Central memory CD8-positive, alpha-beta T cell (primary cell): Measurements from ENCODE around the gene MYBPC2.
"Not testable (repeated sequence)": the region's sequence is repeated elsewhere in the genome, so short reads cannot be mapped to it uniquely, and the experiment has no call there.

ENCODE experiments used
- ATAC-seq: fragments of 150-1000 bp; cut with Tn5 transposase; replicated peaks from 2 replicates; pipeline ENCODE4 v1.10.0; 2022; ENCODE audit warnings: mild to moderate bottlenecking, moderate FRiP score, moderate number of reproducible peaks; ENCODE audit not compliant: poor library complexity, severe bottlenecking; ENCODE audit errors: extremely low read depth
- DNase-seq, 2 donors: peaks; one replicate each; pipeline ENCODE4 v3.0.0; 2021; ENCODE audit warnings: low spot score in 2 of 2
- H3K27ac Mint-ChIP-seq: one replicate; pipeline ENCODE4 v1.8.0; 2022; ENCODE audit warnings: low read depth, mild to moderate bottlenecking, moderate library complexity, mixed read lengths
- H3K27me3 Mint-ChIP-seq: one replicate; pipeline ENCODE4 v1.8.0; 2022; ENCODE audit warnings: mixed read lengths
- H3K36me3 Mint-ChIP-seq: one replicate; pipeline ENCODE4 v1.8.0; 2022; ENCODE audit warnings: mild to moderate bottlenecking, moderate library complexity, mixed read lengths; ENCODE audit not compliant: insufficient read depth
- H3K4me1 Mint-ChIP-seq: one replicate; pipeline ENCODE4 v1.8.0; 2022; ENCODE audit warnings: mixed read lengths
- H3K4me3 Mint-ChIP-seq: one replicate; pipeline ENCODE4 v1.8.0; 2022; ENCODE audit warnings: mild to moderate bottlenecking, moderate library complexity, mixed read lengths
- H3K9me3 Mint-ChIP-seq: one replicate; pipeline ENCODE4 v1.8.0; 2022; ENCODE audit warnings: mixed read lengths

The MYBPC2 gene

DNA sequence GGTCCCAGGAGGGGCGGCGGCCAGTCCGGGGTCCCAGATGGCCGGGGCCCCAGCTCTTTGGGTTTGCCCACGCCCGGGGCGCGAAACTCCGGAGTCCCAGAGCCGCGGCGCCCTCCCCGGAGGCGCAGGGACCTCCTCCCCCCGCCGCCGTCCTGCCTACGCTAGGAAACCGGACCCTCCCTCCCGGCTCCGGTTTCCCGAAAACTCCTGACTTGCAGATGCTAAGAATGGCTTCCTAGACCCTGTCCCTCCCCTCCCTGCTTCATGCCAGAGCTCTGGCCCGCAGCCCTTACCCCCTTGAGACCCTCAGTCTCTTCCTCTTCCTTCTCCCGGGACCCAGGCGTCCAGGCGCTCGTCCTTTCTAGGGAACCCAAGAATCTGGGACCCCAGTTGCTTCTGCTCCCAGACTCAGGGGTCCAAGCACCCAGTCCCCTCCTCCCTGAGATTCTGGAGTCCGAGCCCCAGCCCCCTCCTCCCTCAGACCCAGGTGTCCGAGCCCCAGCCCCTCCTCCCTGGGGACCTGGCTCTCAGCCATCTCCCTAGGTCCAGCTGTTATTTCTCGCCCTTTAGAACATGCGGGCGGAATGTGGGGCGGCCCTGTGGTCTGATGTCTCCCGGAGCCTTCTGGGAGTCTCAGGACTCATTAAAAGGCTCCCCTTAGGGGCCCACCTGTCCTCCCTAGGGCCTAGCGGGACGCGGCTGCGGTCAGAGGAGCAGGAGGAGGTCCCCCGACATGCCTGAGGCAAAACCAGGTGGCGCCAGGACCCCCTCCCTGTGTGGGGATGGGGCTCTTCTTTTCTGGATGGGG is at the start of gene MYBPC2:
Gene MYBPC2, plus strand, starts transcription at position 672 of the 808 bp plus-strand sequence. Its CDS starts 62 bp downstream, at position 734.
- Mint-ChIP-seq H3K36me3 (peaks cover 9% of the 10 kb centered on the region), H3K4me3 (peak within 1 kb of the TSS; percentile 84), H3K27ac (peak within 1 kb of the TSS; percentile 91), H3K9me3 (no peaks in the 10 kb centered on the region), H3K27me3 (peaks cover 19% of the 10 kb centered on the region), H3K4me1 (peaks cover 11% of the 10 kb centered on the region)
- DNase-seq, result no peak
- no peak for ATAC-seq

DNA sequence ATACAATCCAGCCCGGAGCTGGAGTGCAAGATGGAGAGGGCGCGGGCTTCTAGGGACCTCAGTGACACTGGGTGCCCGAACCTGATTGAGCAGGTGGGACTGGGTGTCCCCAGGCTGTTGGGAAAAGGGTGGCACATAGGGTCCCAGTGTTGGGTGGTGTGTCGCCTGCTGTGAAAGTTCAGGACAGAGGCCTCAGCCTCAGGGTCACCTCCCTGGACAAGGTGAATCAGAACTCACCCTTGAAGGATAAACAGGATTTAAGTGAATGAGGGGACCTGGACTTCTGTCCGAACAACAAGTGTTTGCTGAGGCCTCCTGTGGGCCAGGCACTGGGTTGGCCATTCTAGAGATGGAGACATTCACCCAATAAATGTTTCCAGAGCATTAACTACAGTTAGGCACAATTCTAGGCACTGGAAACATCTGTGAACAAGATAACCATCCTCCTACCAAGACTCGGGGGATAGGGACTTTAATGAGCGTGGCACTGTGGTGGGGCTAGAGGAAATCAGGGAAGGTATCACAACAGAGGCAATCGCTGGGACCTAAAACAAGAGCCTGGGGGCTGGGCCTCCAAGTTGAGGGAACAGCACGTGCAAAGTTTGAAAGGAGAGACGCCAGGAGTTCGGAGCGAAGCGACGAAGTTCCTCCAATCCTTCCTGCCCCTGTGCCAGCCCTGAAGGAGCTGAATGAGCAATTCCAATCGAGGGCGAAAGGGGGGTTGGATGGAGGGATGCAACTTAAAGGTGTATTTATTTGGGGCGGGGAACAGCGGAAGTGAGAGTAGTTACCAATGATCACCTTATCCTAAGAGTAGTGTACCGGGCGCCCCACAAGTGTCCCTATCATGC is 49.5 kb upstream of the MYBPC2 start:
- Mint-ChIP-seq H3K4me3 (peak overlapping the region; percentile 98), H3K9me3 (no peaks in the 10 kb centered on the region), H3K27ac (peak overlapping the region; percentile 93), H3K4me1 (peaks cover 52% of the 10 kb centered on the region), H3K36me3 (peaks cover 42% of the 10 kb centered on the region), H3K27me3 (no peaks in the 10 kb centered on the region)
- DNase-seq (no peak), ATAC-seq (peak; percentile 42)

DNA sequence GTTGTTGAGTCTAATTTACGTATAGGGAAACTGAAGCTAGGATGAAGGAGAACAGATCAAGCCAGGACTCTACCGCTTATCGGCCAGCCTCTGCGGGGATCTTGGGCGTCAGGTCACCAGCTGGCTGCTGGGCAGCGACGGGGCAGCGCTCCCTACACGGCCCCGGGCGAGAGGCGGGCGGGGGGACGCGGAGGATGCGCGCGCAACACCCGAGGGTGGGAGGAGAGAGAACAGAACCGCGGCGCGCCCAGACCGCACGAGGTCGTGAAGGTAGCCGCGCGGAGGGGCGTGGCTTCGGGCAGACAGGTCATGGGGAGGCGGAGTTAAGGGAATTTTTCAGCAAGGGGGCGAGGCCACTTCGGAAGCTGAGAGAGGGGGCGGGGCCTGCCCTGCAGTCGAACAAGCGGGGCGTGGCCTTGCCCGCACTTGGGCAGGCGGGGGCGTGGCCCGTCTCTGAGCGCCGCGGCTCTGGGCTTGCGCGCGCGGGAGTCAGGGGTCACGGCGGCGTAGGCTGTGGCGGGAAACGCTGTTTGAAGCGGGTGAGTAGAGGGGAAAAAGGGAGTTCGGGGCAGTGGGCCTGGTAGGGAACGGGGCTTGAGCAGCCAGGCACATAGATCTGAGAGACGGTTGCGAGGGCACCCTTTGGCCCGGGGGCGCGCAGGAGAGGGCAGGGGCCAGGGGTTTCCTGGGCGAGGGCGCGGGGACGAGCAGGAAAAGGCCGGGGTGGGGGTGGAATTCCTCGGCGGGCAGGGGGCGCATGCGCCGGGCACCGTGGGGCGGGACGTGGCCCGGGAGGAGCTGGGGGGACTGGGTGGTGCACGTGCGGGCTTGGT is 48.6 kb upstream of the MYBPC2 start, which contains the start of gene POLD1:
Gene POLD1, plus strand, starts transcription at position 496 of the 833 bp plus-strand sequence. CDS start 14,505 bp downstream, outside the sequence.
- peak; percentile 97 to 98 for DNase-seq
- peak within 1 kb of the TSS; percentile 93 for H3K27ac Mint-ChIP-seq
- peaks cover 36% of the 10 kb centered on the region for H3K36me3 Mint-ChIP-seq
- H3K9me3 Mint-ChIP-seq, result no peaks in the 10 kb centered on the region
- H3K27me3 Mint-ChIP-seq, result no peaks in the 10 kb centered on the region
- peaks cover 48% of the 10 kb centered on the region for H3K4me1 Mint-ChIP-seq
- peak; percentile 76 for ATAC-seq
- peak within 1 kb of the TSS; percentile 98 for H3K4me3 Mint-ChIP-seq

DNA sequence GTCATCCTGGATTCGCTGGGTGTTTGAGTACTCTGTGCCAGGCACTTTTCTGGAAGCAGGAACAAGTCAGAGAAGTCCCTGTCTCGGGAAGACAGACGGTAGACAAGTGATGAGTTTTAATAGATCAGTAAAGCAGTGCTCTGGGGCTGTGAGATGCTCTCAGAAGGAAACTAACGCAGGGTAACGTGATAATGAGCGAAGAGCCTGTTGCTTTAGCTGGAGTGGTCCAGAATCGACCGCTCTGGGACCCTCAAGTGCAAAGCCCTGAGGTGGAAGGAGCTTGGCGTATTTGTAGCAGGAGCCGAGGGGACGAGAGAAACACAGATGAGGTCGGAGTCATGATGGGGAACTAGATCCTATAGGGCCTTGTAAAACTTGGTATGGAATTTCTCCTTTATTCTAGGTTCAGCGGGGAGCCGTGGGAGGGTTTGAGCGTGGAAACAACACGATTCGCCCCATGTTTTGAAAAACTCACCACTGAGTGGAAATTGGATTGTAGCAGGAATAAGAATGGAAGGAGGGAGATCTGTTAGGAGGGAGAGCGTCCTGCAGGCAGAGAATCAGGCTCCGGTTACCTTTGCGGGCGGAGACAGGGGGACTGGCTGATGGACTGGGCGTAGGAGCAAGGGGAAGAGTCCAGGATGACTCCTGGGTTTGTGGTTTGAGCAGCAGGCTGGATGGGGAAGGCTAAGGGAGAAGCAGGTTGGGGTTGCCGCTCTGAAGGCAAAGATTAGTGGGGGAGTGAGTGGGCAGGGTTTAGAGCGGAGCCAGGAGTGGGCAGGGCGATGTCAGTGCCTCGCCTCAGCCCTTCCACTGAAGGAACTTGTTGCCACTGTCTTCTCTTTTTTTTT is 47.8 kb upstream of the MYBPC2 start:
- Mint-ChIP-seq H3K4me3 (peak overlapping the region; percentile 98), H3K36me3 (peaks cover 27% of the 10 kb centered on the region), H3K27ac (peak overlapping the region; percentile 93), H3K27me3 (no peaks in the 10 kb centered on the region), H3K4me1 (peaks cover 40% of the 10 kb centered on the region), H3K9me3 (no peaks in the 10 kb centered on the region)
- DNase-seq (no peak), ATAC-seq (peak; percentile 0)

DNA sequence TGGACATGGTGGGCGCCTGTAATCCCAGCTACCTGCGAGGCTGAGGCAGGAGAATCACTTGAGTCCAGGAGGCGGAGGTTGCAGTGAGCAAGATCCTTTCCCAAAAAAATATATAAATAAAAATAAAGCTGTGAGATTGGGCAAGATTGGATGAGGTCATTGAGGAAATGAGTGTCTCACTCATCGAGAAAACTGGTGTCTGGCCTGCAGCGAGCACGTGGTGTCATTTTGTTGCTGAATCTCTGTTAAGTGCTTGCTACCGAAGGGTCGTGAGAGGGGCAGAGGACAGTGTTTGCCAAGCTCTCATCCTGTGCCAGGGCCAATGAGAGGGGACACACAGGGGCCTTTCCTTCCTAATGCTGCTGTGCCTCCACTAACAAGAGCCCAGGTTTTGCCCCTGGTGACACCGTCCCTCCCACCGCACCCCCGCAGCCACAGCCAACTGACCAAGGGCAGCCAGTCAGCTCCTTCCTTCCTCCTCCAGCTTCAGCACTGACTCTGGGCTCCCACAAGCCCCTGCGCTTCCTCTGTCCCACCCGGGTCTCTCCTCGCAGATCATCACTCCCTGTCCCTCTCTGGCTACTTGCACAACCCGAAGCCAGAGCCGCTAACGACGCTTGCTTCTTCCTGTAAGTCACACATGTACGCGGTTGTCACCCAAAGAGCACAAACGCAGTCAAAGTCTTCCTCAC is 45.4 kb upstream of the MYBPC2 start:
- ATAC-seq, result no peak
- Mint-ChIP-seq H3K27ac (no peak overlapping the region), H3K36me3 (peaks cover 19% of the 10 kb centered on the region), H3K27me3 (no peaks in the 10 kb centered on the region), H3K4me3 (no peak overlapping the region), H3K9me3 (no peaks in the 10 kb centered on the region), H3K4me1 (peaks cover 29% of the 10 kb centered on the region)
- DNase-seq, result no peak

DNA sequence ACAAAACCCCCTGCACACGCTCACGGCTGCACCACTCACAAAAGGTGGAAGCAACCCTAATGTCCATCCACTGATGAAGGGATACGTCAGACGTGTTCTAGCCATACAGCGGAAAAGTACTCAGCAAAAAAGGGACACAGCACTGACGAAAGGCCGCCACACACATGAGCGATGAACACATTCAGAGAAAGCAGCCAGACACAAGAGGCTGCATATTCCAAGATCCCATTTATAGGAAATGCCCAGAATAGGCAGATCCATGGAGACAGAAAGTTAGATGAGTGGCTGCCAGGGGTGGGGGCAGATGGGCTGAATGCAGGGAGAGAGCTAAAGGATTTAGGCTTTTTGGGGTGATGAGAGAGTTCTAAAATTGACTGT is 44.8 kb upstream of the MYBPC2 start:
- ATAC-seq (no peak), DNase-seq (no peak)
- H3K4me1 Mint-ChIP-seq, result peaks cover 29% of the 10 kb centered on the region
- H3K36me3 Mint-ChIP-seq, result peaks cover 20% of the 10 kb centered on the region
- no peaks in the 10 kb centered on the region for H3K9me3 Mint-ChIP-seq
- no peak overlapping the region for H3K27ac Mint-ChIP-seq
- no peaks in the 10 kb centered on the region for H3K27me3 Mint-ChIP-seq
- H3K4me3 Mint-ChIP-seq, result no peak overlapping the region

DNA sequence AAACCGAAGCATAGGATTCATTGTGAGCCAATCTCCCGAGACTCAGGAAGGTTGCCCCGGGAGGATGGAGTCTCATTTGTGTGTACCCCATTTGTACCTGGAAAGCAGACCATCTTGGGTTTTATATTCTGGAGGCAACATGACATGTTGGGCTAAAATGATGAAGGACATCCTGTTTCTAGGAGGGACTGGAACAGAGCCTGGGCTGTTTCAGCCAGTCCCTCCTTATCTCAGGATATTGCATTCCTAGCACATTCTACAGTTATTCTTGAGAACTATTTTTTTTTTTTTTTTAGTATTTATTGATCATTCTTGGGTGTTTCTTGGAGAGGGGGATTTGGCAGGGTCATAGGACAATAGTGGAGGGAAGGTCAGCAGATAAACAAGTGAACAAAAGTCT is 42.4 kb upstream of the MYBPC2 start:
- H3K27me3 Mint-ChIP-seq, DNase-seq, H3K4me1 Mint-ChIP-seq, H3K9me3 Mint-ChIP-seq, ATAC-seq, H3K4me3 Mint-ChIP-seq, H3K27ac Mint-ChIP-seq, H3K36me3 Mint-ChIP-seq: not testable (repeated sequence)

DNA sequence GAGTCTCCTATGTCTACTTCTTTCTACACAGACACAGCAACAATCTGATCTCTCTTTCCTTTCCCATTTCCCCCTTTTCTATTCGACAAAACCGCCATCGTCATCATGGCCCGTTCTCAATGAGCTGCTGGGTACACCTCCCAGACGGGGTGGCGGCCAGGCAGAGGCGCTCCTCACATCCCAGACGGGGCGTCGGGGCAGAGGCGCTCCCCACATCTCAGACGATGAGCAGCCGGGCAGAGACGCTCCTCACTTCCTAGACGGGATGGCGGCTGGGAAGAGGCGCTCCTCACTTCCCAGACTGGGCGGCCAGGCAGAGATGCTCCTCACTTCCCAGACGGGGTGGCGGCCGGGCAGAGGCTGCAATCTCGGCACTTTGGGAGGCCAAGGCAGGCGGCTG is 41.7 kb upstream of the MYBPC2 start:
- peaks cover 10% of the 10 kb centered on the region for H3K36me3 Mint-ChIP-seq
- DNase-seq, H3K4me1 Mint-ChIP-seq, H3K9me3 Mint-ChIP-seq, H3K27me3 Mint-ChIP-seq, ATAC-seq, H3K4me3 Mint-ChIP-seq, H3K27ac Mint-ChIP-seq: not testable (repeated sequence)

DNA sequence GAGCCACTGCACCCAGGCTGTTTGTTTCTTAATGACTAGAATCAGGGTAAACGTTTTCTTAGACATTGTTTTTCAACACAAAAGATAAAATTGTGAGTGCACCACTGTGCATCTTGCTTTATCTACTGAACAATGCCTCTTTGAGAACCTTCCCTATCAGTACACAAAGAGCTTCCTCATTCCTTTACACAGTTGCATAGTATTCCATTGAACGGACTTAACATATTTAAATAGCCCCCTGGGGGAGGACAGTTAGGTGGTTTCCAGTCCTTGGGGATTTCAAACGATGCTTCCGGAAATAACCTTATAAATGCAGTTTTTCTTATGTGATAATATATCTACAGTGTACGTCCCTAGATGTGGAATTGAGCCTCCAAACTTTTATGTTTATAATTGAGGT is 39.9 kb upstream of the MYBPC2 start:
- no peak for DNase-seq
- no peaks in the 10 kb centered on the region for H3K9me3 Mint-ChIP-seq
- H3K4me3 Mint-ChIP-seq, result no peak overlapping the region
- H3K4me1 Mint-ChIP-seq, result peaks cover 2% of the 10 kb centered on the region
- H3K27ac Mint-ChIP-seq, result no peak overlapping the region
- no peaks in the 10 kb centered on the region for H3K27me3 Mint-ChIP-seq
- no peak for ATAC-seq
- peaks cover 10% of the 10 kb centered on the region for H3K36me3 Mint-ChIP-seq

DNA sequence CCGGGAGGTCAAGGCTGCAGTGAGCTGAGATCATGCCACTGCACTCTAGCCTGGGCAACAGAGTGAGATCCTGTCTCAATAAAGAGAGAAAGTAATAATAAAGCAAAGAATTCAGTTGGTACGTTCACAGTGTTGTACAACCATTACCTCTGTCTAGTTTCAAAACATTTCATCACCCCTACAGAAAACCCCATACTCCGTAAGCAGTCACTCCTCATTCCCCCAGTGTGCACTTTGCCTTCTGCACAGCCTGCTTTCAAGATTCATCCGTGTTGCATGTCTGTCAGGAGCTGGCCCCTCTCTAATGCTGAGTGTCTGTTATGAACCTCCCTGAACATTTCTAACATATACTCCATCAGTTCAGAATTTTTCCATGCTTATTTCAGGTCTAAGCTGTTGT is 39.1 kb upstream of the MYBPC2 start:
- Mint-ChIP-seq H3K4me3 (no peak overlapping the region), H3K4me1 (no peaks in the 10 kb centered on the region), H3K27me3 (no peaks in the 10 kb centered on the region), H3K27ac (no peak overlapping the region), H3K9me3 (no peaks in the 10 kb centered on the region), H3K36me3 (peaks cover 10% of the 10 kb centered on the region)
- ATAC-seq (no peak), DNase-seq (no peak)

DNA sequence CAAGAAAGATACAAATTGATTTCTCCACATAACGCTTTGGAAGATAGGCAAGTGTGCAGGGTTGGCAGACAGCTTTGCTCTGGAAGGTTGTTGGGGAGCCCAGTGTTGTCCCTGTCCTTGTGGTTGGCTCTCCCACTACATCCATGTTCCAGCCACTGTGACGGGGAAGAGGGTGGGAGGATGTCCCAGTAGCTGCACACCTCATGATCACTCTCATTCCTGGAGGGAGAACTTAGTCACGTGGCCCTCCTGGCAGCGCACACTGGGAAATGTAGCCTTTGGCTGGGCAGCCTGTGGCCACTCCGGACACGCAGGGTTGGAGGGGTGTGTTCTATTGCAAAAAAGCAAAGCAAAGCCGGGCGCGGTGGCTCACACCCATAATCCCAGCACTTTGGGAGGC is 38.7 kb upstream of the MYBPC2 start:
- Mint-ChIP-seq H3K27ac (no peak overlapping the region), H3K4me3 (no peak overlapping the region), H3K4me1 (no peaks in the 10 kb centered on the region), H3K27me3 (no peaks in the 10 kb centered on the region), H3K36me3 (peaks cover 10% of the 10 kb centered on the region), H3K9me3 (no peaks in the 10 kb centered on the region)
- ATAC-seq (no peak), DNase-seq (no peak)
